ENCODE results near the gene GOLM1. TPM values are rescaled to one million over a fixed set of nuclear protein-coding genes. Genes with fewer than 3 reads are reported as not detected.

Gene GOLM1
- total and polyA plus RNA-seq, 10 of the 15 experiments (the other 5 are each of a cell fraction or from before 2014, with no cell fraction given): 0.41 to 25.9 (median 18.7) TPM

DNA sequence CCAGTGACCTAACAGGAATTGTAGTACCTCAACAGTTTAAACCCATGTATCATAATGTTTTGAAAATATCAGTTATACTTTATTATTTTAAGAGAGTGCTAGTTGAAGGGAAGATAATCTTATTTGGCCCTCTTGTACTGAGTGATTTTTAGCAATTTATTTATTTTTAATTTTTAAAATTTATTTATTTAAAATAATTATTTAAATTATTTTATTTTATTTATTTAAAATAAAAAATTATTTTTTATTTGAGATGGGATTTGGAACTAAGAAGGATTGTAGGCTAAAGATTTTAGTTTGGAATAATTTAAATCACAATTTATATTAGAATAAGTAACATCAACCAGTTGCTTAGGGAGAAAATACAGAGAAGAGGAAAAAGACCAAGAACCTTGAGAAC is 104.3 kb downstream of the GOLM1 start:
- FAIRE-seq: no peak
- in situ Hi-C loops (cut with MboI) (no loop called here), intact Hi-C loops (cut with micrococcal nuclease; ENCODE audit: unreplicated experiment) (no loop called here)
- Histone ChIP-seq H3K9ac (ENCODE audit: control insufficient read depth, insufficient read depth, low read length) (no peak overlapping the region), H3K36me3 (ENCODE audit: control insufficient read depth in 2 of 2, insufficient read depth in 2 of 2, low read length in 1 of 2) (peaks cover 3 to 21% of the 10 kb centered on the region in 2 experiments), H3K9me3 (replicated peaks; ENCODE audit: control insufficient read depth, insufficient read depth, low read length) (no peaks in the 10 kb centered on the region), H3K79me2 (ENCODE audit: control insufficient read depth, insufficient read depth, low read length) (no peaks in the 10 kb centered on the region), H3K4me1 (ENCODE audit: control insufficient read depth, insufficient read depth, low read length) (no peaks in the 10 kb centered on the region), H3K4me3 (no peak overlapping the region), H2AFZ (ENCODE audit: control insufficient read depth, low read depth, low read length) (no peak overlapping the region), H4K20me1 (ENCODE audit: control insufficient read depth, insufficient read depth) (no peaks in the 10 kb centered on the region), H3K27ac (ENCODE audit: control insufficient read depth, insufficient read depth) (no peak overlapping the region), H3K27me3 (replicated peaks in 1 of 2; ENCODE audit: control insufficient read depth in 2 of 2, insufficient read depth in 2 of 2, low read length in 1 of 2) (no peaks in the 10 kb centered on the region), H3K4me2 (ENCODE audit: control insufficient read depth, insufficient read depth) (no peak overlapping the region)
- no peak for ATAC-seq
- SMC1A ChIA-PET (ENCODE audit: uncharacterized antibody, unreplicated experiment): no interaction called here
- TF ChIP-seq SMARCA5 (IDR thresholded peaks at IDR 0.05) (no peak), YBX1 (IDR thresholded peaks at IDR 0.05) (no peak), STAT1 (conservative IDR thresholded peaks at IDR 0.05) (no peak)
- POLR2A ChIA-PET: no interaction called here
- RAD21 ChIA-PET (ENCODE audit: unreplicated experiment): no interaction called here
- CTCF ChIA-PET: no interaction called here
- no TSS peak for BruUV-seq (replicated peaks)
- no peak for DNase-seq (ENCODE audit: low read depth, low spot score)

DNA sequence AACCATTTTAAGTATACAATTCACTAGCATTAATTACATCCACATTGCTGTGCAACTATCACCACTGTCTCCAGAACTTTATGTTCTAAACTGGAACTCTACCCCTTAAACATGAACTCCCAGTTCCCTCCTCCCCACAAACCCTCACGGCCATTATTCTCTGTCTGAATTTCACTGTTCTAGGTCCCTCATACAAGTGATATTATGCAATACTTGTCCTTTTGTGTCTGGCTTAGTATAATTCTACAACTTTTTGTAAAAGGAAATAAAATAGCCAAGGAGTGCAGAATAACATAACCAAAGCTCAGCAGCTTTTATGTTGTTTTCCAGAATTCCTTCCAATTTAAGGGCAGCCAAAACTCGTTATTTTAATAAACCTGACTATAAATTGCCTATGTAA is 105.2 kb downstream of the GOLM1 start:
- Histone ChIP-seq H3K9ac (ENCODE audit: control insufficient read depth, insufficient read depth, low read length) (no peak overlapping the region), H4K20me1 (ENCODE audit: control insufficient read depth, insufficient read depth) (no peaks in the 10 kb centered on the region), H3K79me2 (ENCODE audit: control insufficient read depth, insufficient read depth, low read length) (no peaks in the 10 kb centered on the region), H3K9me3 (replicated peaks; ENCODE audit: control insufficient read depth, insufficient read depth, low read length) (no peaks in the 10 kb centered on the region), H3K4me3 (no peak overlapping the region), H2AFZ (ENCODE audit: control insufficient read depth, low read depth, low read length) (no peak overlapping the region), H3K4me1 (ENCODE audit: control insufficient read depth, insufficient read depth, low read length) (no peaks in the 10 kb centered on the region), H3K27me3 (replicated peaks in 1 of 2; ENCODE audit: control insufficient read depth in 2 of 2, insufficient read depth in 2 of 2, low read length in 1 of 2) (no peaks in the 10 kb centered on the region), H3K4me2 (ENCODE audit: control insufficient read depth, insufficient read depth) (no peak overlapping the region), H3K36me3 (ENCODE audit: control insufficient read depth in 2 of 2, insufficient read depth in 2 of 2, low read length in 1 of 2) (peaks cover 3 to 18% of the 10 kb centered on the region in 2 experiments), H3K27ac (ENCODE audit: control insufficient read depth, insufficient read depth) (no peak overlapping the region)
- no peak for ATAC-seq
- no peak for TF ChIP-seq TCF12 (IDR thresholded peaks at IDR 0.05; ENCODE audit: low read depth, low read length)
- no peak for TF ChIP-seq SMAD5 (IDR thresholded peaks at IDR 0.05; ENCODE audit: low read depth)
- TF ChIP-seq POU2F2 (IDR thresholded peaks at IDR 0.05; ENCODE audit: borderline replicate concordance, low read depth, low read length): no peak
- FAIRE-seq: peak; percentile 59
- ChIA-PET POLR2A (no interaction called here), RAD21 (ENCODE audit: unreplicated experiment) (no interaction called here), SMC1A (ENCODE audit: uncharacterized antibody, unreplicated experiment) (no interaction called here), CTCF (no interaction called here)
- in situ Hi-C loops (cut with MboI): no loop called here
- 100% methylated on average over 2 of the region's 2 CpGs for WGBS (ENCODE audit: insufficient coverage, insufficient replicate concordance, low lambda C conversion rate, missing lambda C conversion rate)
- intact Hi-C loops (cut with micrococcal nuclease; ENCODE audit: unreplicated experiment): no loop called here
- no peak for DNase-seq (ENCODE audit: low read depth, low spot score)
- no TSS peak for BruUV-seq (replicated peaks)
